NCI-H2107 treated with DMSO at 0.1 percent for 48 hours (cell line): Measurements from ENCODE around the gene ZBTB7A.

Experiments used
- DNase-seq: peaks from one replicate; lab custom pipeline; 2025; ENCODE audit not compliant: unreplicated experiment; lab: John Stamatoyannopoulos, UW

Gene ZBTB7A

DNA sequence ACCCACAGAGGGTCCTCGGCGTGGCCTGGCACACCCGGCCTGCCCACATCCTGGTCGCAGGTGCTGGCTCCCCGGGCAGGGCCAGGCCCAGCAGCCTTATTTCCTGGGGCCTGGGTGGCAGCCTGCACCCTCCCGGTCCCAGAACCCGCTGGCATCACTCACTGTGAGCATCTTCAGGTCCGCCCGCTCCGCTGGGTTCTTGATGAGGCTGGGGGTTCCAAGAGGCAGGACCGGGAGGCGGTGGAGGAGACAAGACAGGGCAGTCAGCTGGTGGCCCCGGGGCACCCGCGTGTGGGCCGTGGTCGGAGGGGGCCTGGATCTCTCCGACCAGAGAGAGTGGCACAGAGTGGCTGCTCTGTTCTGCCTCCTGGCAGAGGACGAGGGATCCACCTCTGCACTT lies 27.6 kb upstream of the ZBTB7A start:
- DNase-seq, result no peak

DNA sequence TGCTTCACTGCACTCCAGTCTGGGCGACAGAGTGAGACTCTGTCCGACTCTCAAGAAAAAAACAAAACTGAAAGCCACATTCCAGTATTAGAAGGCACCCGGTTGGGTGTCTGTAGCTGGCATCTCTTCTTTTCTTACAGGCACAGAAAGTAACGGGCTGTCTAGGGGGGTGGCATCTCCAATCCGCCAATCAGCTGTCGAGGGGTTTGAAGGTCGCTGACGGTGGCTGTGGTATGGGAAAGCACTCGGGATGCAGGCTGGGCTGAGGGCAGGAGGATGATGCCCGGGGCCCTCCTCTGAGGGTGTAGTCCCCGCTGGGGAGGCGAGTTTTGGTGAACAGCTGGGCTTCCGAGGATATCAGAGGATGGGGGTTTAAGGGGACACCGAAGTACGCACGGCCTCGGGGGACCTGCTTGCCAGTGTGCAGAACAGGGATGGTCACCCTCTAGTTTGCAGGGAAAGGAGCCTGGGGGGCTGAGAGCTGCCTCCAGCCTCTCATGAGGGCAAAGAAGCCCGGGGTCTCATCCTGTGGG lies 27.0 kb upstream of the ZBTB7A start:
- DNase-seq, result no peak

- DNase-seq, result no peak
Observed at GRCh38 chr19:4090356-4091220, 23.9 kb upstream of the ZBTB7A start.

GRCh38 chr19:4089946-4090345 lies 23.2 kb upstream of the ZBTB7A start:
- no peak for DNase-seq

GRCh38 chr19:4089400-4089908 lies 22.8 kb upstream of the ZBTB7A start:
- no peak for DNase-seq

- no peak for DNase-seq
Observed at GRCh38 chr19:4088975-4089374, 22.3 kb upstream of the ZBTB7A start.

- no peak for DNase-seq
Observed at GRCh38 chr19:4087787-4088679, 21.3 kb upstream of the ZBTB7A start.

GRCh38 chr19:4086411-4086867 lies 19.7 kb upstream of the ZBTB7A start:
- DNase-seq, result no peak

DNA sequence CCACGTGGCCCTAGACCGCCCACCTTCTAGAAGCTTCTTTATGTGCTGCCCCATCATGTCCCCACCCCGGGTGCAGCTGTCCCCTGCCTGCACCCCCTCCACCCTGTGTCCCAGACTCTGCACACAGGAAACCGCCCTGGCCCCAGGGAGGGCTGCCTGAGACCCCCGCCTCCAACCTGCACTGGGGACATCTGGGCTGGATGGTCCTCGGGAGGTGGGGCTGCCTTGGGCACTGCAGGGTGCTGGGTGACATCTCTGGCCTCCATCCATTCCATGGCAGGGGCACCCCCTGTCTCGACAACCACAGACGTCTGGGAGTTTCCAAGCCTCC lies 17.8 kb upstream of the ZBTB7A start:
- no peak for DNase-seq

DNA sequence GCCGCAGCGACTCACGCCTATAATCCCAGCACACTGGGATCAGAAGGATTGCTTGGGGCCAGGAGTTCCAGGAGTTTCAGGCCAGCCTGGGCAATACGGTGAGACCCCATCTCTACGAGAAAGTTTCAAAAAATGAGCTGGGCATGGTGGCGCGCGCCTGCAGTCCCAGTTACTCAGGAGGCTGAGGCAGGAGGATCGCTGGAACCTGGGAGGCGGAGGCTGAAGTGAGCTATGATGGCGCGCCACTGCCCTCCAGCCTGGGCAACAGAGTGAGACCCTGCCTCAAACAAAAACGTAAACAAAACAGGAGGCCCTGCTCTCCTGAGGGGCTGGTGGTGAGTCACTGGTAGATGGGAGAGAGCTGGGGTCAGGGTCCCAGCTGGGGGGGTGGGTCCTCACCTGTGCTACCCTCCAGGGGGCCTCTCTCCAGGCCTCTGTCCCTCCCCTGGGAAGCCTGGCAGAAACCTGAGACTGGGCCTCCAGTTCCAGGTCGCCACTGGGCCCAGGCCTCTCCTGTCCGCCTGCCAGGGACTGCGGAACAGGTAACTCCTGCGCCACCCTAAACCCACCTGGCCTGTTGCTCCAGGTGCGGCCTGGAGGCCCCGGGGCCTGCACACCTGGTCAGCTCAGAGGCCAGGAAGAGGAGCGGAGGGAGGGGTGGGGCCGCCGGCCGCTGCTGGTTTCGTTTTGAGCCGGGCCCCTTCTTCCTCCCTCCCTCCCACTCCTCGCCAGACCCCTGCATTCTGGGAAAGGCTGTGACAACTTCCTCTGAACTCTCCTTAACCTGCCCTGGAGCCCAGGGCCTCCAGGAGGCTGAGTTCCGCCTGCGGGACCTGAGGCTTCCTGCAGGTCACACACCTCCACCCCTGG lies 17.2 kb upstream of the ZBTB7A start:
- no peak for DNase-seq

GRCh38 chr19:4082172-4082571 lies 15.5 kb upstream of the ZBTB7A start:
- DNase-seq, result no peak

DNA sequence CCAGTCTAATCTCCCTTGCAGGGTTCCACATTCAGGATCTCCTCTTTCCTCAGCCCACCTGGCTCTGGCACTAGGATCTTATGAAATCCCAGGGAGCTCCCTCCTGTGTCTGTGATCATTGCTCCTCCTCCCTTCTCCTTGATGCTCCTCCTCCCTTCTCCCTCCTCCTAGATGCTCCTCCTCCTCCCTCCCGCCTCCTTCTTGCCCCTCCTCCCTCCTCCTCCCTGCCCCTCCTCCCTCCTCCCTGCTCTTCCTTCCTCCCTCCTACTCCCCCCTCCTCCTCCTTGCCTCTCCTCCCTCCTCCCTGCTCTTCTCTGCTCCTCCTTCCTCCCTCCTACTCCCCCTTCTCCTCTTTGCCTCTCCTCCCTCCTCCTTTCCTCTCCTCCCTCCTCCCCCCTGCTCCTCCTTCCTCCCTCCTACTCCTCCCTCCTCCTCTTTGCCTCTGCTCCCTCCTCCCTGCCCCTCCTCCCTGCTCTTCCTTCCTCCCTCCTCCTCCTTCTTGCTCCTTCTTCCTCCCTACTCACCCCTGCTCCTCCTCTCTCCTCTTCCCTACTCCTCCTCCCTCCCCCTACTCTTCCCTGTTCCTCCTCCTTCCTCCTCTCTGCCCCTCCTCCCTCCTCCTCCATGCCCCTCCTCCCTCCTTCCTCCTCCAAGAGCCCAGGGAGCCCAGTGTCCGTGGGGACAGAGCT lies 14.9 kb upstream of the ZBTB7A start:
- DNase-seq, result no peak

GRCh38 chr19:4080473-4080872 lies 13.8 kb upstream of the ZBTB7A start:
- no peak for DNase-seq

DNA sequence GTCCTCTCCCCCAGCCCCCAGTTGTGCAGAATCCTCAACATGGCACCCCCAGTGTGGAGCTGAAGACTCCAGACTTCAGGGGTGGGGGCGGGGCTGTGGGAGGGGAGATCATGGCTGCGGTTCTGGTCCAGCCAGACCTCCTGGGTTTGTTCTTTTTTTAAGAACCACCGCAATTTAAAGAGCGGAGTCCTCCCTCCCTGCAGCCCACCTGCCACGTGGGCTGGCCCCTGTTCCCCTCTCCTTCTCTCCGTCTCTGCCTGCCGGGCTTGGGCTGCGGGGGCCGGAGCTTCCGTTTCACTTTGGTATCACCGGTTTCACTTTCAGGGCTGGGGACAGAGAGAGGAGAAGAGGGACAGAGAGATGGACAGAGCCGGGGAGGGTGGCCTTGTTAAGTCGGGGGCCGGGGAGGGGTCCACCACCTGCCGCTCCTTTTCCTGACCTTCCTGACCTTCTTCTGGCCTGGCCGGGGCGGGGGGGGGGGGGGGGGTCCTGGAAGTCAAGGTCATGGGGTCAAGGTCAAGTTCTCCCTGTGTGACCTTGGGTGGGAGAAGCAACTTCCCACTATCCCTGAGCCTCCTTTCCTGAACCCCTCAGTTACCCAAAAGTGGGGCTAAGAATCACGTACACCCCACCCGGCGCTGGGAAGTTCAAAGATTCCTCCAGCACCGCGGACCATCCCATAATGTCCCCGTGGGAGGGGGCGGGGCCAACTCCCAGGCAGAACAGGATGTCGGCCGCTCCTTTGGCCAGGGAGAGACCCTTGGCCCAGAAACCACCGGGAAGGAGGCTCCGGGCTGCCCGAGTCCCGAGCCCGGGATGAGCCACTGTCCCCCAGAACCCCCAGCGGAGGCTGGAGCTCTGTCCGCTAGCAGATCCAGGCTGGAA lies 11.3 kb upstream of the ZBTB7A start:
- no peak for DNase-seq

GRCh38 chr19:4077007-4077374 lies 10.3 kb upstream of the ZBTB7A start:
- no peak for DNase-seq

DNA sequence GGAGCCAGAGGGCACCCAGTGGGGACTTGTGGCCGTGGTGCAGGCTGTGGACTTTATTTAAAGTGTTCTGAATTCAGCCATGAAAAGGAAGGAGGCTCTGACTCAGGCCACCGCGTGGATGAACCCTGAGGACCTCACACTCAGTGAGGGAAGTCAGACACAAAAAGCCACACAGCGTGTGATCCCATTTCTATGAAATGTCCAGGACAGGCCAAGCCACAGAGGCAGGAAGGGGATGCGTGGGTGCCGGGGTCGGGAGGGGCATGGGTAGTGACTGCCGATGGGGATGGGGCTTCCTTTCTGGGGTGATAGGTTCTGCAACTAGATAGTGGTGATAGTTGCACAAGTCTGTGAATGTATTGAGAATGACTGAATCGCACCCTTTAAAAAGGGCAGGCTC lies 8.7 kb upstream of the ZBTB7A start:
- DNase-seq, result no peak

DNA sequence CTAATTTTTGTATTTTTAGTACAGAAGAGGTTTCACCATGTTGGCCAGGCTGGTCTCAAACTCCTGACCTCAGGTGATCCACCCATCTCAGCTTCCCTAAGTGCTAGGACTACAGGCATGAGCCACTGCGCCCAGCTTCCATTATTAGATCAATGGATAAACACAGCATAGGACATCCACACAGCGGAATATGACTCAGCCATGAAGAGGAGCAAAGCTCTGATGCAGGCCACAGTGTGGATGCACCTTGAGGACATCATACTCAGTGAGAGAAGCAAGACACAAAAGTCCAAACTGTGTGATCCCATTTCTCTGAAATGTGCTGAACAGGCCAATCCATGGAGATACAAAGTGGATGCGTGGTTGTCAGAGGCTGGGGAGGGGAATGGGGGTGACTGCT lies 4.9 kb upstream of the ZBTB7A start:
- no peak for DNase-seq

- no peak for DNase-seq
Observed at GRCh38 chr19:4069331-4069959, 2.7 kb upstream of the ZBTB7A start.
